ENCODE data around the gene OR2C3.

GRCh38 chr1:247578946-247579460 lies 42.8 kb upstream of the OR2C3 start:
- TF ChIP-seq YY1 (IDR thresholded peaks at IDR 0.05; ENCODE audit: insufficient read depth, insufficient read length): no peak
- TF ChIP-seq ZNF274 (IDR thresholded peaks at IDR 0.05; ENCODE audit: low read depth, low read length): no peak
- no peak for TF ChIP-seq SUZ12 (IDR thresholded peaks at IDR 0.05; ENCODE audit: extremely low read depth, insufficient read depth, insufficient read length)
